Measurements from ENCODE around the gene HCCS.

HCCS gene

GRCh38 chrX:11124112-11124511 lies 13.0 kb downstream of the HCCS start:
- peak overlapping the region; percentile 33 for H3K27ac ChIP-seq
- TF ChIP-seq CTCF (conservative IDR thresholded peaks at IDR 0.05): no peak

- peak overlapping the region; percentile 33 for H3K27ac ChIP-seq
- no peak for TF ChIP-seq CTCF (conservative IDR thresholded peaks at IDR 0.05)
Observed at GRCh38 chrX:11125060-11125459, 13.9 kb downstream of the HCCS start.

GRCh38 chrX:11129534-11130105 lies 18.5 kb downstream of the HCCS start:
- H3K27ac ChIP-seq: no peak overlapping the region
- TF ChIP-seq CTCF (conservative IDR thresholded peaks at IDR 0.05): no peak

GRCh38 chrX:11130136-11130535 lies 19.0 kb downstream of the HCCS start:
- no peak for TF ChIP-seq CTCF (conservative IDR thresholded peaks at IDR 0.05)
- H3K27ac ChIP-seq: no peak overlapping the region

GRCh38 chrX:11131146-11131545 lies 20.0 kb downstream of the HCCS start:
- H3K27ac ChIP-seq: no peak overlapping the region
- no peak for TF ChIP-seq CTCF (conservative IDR thresholded peaks at IDR 0.05)

- no peak overlapping the region for H3K27ac ChIP-seq
- no peak for TF ChIP-seq CTCF (conservative IDR thresholded peaks at IDR 0.05)
Observed at GRCh38 chrX:11135564-11136185, 24.5 kb downstream of the HCCS start.

- TF ChIP-seq CTCF (conservative IDR thresholded peaks at IDR 0.05): peak; percentile 76
- no peak overlapping the region for H3K27ac ChIP-seq
Observed at GRCh38 chrX:11137543-11138139, 26.5 kb downstream of the HCCS start.
